Ishikawa (cell line): ENCODE results near the gene ZNF467.

ENCODE experiments used
- FOXM1 ChIP-seq: IDR thresholded peaks from 2 replicates; pipeline ENCODE4 v1.6.1; 2012; ENCODE audit warnings: low read depth, borderline replicate concordance
- RAD21 ChIP-seq: IDR thresholded peaks from 2 replicates; pipeline ENCODE4 v1.6.1; 2012; ENCODE audit warnings: low read depth

GRCh38 chr7:149741629-149742028 lies 31.8 kb downstream of the ZNF467 start:
- TF ChIP-seq FOXM1 (no peak), RAD21 (no peak)
